VCaP (cell line): ENCODE measurements around the gene NEDD4.
"Not testable (repeated sequence)": the region's sequence is repeated elsewhere in the genome, so short reads cannot be mapped to it uniquely, and the experiment has no call there.

Source experiments
- H3K27ac ChIP-seq: fragments of 450-650 bp; 2 replicates; pipeline ENCODE4 v1.5.1; 2017
- CTCF ChIP-seq: fragments of 450-650 bp; conservative IDR thresholded peaks from 2 replicates; pipeline ENCODE4 v1.5.1; 2017; ENCODE audit warnings: mild to moderate bottlenecking, moderate library complexity

NEDD4 gene

GRCh38 chr15:55968923-55969322 lies 24.5 kb downstream of the NEDD4 start:
- no peak for TF ChIP-seq CTCF
- H3K27ac ChIP-seq, result no peak overlapping the region

- no peak for TF ChIP-seq CTCF
- no peak overlapping the region for H3K27ac ChIP-seq
Measured at GRCh38 chr15:55965091-55965490, 28.3 kb downstream of the NEDD4 start.

- no peak overlapping the region for H3K27ac ChIP-seq
- no peak for TF ChIP-seq CTCF
Measured at GRCh38 chr15:55960946-55961345, 32.5 kb downstream of the NEDD4 start.

- TF ChIP-seq CTCF, result no peak
- no peak overlapping the region for H3K27ac ChIP-seq
Measured at GRCh38 chr15:55959744-55960447, 33.5 kb downstream of the NEDD4 start.

- TF ChIP-seq CTCF, result no peak
- H3K27ac ChIP-seq, result no peak overlapping the region
Measured at GRCh38 chr15:55958349-55958748, 35.1 kb downstream of the NEDD4 start.

GRCh38 chr15:55954862-55955605 lies 38.4 kb downstream of the NEDD4 start:
- no peak for TF ChIP-seq CTCF
- H3K27ac ChIP-seq, result no peak overlapping the region

GRCh38 chr15:55952501-55953274 lies 40.7 kb downstream of the NEDD4 start:
- H3K27ac ChIP-seq, result not testable (repeated sequence)

GRCh38 chr15:55944606-55945005 lies 48.8 kb downstream of the NEDD4 start:
- H3K27ac ChIP-seq, result not testable (repeated sequence)
